ENCODE results near the gene TCEA2. TPM values are rescaled to one million over a fixed set of nuclear protein-coding genes. Genes with fewer than 3 reads are reported as not detected.
A peak's percentile ranks its signal among the peaks of the same experiment; 100 is the strongest.

TCEA2 gene
- total and polyA plus RNA-seq, 2 of the 13 experiments (the other 11 are each of a cell fraction or from before 2014, with no cell fraction given), result 28.1 to 33.7 TPM

- TF ChIP-seq GTF2F1 (IDR thresholded peaks at IDR 0.05; ENCODE audit: low read length), result no peak
- 0 out of 2 replicates have a peak, but pooled peaks have one; percentile 21 for TF ChIP-seq SMAD9 (CRISPR knock-in tag; IDR thresholded peaks at IDR 0.05)
- peak; percentile 47; the same call in 1 of the 2 replicates for TF ChIP-seq ZNF136 (CRISPR knock-in tag; IDR thresholded peaks at IDR 0.05; ENCODE audit: low read depth)
- TF ChIP-seq, protein P1, sequence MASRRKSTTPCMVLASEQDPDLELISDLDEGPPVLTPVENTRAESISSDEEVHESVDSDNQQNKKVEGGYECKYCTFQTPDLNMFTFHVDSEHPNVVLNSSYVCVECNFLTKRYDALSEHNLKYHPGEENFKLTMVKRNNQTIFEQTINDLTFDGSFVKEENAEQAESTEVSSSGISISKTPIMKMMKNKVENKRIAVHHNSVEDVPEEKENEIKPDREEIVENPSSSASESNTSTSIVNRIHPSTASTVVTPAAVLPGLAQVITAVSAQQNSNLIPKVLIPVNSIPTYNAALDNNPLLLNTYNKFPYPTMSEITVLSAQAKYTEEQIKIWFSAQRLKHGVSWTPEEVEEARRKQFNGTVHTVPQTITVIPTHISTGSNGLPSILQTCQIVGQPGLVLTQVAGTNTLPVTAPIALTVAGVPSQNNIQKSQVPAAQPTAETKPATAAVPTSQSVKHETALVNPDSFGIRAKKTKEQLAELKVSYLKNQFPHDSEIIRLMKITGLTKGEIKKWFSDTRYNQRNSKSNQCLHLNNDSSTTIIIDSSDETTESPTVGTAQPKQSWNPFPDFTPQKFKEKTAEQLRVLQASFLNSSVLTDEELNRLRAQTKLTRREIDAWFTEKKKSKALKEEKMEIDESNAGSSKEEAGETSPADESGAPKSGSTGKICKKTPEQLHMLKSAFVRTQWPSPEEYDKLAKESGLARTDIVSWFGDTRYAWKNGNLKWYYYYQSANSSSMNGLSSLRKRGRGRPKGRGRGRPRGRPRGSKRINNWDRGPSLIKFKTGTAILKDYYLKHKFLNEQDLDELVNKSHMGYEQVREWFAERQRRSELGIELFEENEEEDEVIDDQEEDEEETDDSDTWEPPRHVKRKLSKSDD (CRISPR knock-in tag; IDR thresholded peaks at IDR 0.05; ENCODE audit: low read depth), result no peak
- TF ChIP-seq ZNF431 (CRISPR knock-in tag; IDR thresholded peaks at IDR 0.05; ENCODE audit: borderline replicate concordance, low read depth), result peak; percentile 64; the same call in 1 of the 2 replicates
- TF ChIP-seq, protein P2, sequence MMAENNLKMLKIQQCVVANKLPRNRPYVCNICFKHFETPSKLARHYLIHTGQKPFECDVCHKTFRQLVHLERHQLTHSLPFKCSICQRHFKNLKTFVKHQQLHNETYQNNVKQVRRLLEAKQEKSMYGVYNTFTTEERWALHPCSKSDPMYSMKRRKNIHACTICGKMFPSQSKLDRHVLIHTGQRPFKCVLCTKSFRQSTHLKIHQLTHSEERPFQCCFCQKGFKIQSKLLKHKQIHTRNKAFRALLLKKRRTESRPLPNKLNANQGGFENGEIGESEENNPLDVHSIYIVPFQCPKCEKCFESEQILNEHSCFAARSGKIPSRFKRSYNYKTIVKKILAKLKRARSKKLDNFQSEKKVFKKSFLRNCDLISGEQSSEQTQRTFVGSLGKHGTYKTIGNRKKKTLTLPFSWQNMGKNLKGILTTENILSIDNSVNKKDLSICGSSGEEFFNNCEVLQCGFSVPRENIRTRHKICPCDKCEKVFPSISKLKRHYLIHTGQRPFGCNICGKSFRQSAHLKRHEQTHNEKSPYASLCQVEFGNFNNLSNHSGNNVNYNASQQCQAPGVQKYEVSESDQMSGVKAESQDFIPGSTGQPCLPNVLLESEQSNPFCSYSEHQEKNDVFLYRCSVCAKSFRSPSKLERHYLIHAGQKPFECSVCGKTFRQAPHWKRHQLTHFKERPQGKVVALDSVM (CRISPR knock-in tag; IDR thresholded peaks at IDR 0.05), result peak; percentile 60
- TF ChIP-seq SMAD1 (CRISPR knock-in tag; IDR thresholded peaks at IDR 0.05; ENCODE audit: borderline replicate concordance, low read depth), result 0 out of 2 replicates have a peak, but pooled peaks have one; percentile 53
- TF ChIP-seq ZNF674 (CRISPR knock-in tag; IDR thresholded peaks at IDR 0.05; ENCODE audit: low read depth), result peak; percentile 78; the same call in 1 of the 2 replicates
- no peak for TF ChIP-seq SNAPC2 (CRISPR knock-in tag; IDR thresholded peaks at IDR 0.05)
- TF ChIP-seq PRMT3 (CRISPR knock-in tag; IDR thresholded peaks at IDR 0.05; ENCODE audit: borderline replicate concordance, low read depth), result no peak
- TF ChIP-seq, protein P3, sequence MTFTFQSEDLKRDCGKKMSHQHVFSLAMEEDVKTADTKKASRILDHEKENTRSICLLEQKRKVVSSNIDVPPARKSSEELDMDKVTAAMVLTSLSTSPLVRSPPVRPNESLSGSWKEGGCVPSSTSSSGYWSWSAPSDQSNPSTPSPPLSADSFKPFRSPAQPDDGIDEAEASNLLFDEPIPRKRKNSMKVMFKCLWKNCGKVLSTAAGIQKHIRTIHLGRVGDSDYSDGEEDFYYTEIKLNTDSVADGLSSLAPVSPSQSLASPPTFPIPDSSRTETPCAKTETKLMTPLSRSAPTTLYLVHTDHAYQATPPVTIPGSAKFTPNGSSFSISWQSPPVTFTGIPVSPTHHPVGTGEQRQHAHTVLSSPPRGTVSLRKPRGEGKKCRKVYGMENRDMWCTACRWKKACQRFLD (CRISPR knock-in tag; IDR thresholded peaks at IDR 0.05; ENCODE audit: borderline replicate concordance), result peak; percentile 61; the same call in 1 of the 2 replicates
- TF ChIP-seq ZNF18 (CRISPR knock-in tag; IDR thresholded peaks at IDR 0.05; ENCODE audit: insufficient replicate concordance), result peak; percentile 84
- peak; percentile 90; the same call in 1 of the 2 replicates for TF ChIP-seq ZNF34 (CRISPR knock-in tag; IDR thresholded peaks at IDR 0.05; ENCODE audit: borderline replicate concordance)
- 0 out of 2 replicates have a peak, but pooled peaks have one; percentile 22 for TF ChIP-seq RNF219 (CRISPR knock-in tag; IDR thresholded peaks at IDR 0.05)
- no peak; the same call in 1 of the 2 replicates for TF ChIP-seq ZNF660 (CRISPR knock-in tag; IDR thresholded peaks at IDR 0.05; ENCODE audit: borderline replicate concordance, low read depth)
- TF ChIP-seq EP300 (IDR thresholded peaks at IDR 0.05; ENCODE audit: low read depth in 2 of 2, low read length in 2 of 2), result peak; percentile 15 to 48; a peak in 1 of 4 replicates
- peak; percentile 74 for TF ChIP-seq EP300 (CRISPR knock-in tag; IDR thresholded peaks at IDR 0.05; ENCODE audit: borderline replicate concordance)
- TF ChIP-seq ZNF598 (CRISPR knock-in tag; IDR thresholded peaks at IDR 0.05; ENCODE audit: borderline replicate concordance), result 0 out of 2 replicates have a peak, but pooled peaks have one; percentile 37
These were observed 27.1 kb upstream of the TCEA2 start, which contains the start of gene C20orf204 (continued) for GRCh38 chr20:64035933-64036345.
